ENCODE results near the gene CAPZB. TPM values are rescaled to one million over a fixed set of nuclear protein-coding genes. Genes with fewer than 3 reads are reported as not detected.

CAPZB gene
- total RNA-seq, 4 donors from 2014 or later, result 84.7 to 124 (median 103) TPM

DNA sequence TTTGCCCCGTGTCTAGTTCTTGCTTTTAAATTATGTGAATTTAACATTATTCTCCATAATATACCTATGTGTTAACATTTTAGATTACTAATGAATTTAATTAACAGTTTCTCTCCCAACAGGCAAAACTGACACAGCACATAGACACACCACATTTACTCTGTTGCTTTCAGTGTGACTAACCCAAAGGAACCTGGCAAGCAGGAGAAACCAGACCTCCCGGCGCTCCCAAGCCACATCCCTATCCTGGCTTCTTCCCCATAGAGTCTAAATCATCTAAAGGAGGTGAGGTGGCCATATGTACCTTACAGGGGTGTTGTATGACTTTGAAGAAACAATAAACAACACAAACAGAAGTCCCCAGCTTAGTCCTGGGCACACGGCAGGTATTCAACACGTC is 69.2 kb downstream of the CAPZB start:
- 62 to 71% methylated on average over 5 of the region's 5 CpGs for WGBS, 2 donors
- intact Hi-C loops (cut with DNase I; ENCODE audit: low total_unique reads), result no loop called here
- no peak for DNase-seq (ENCODE audit: low spot score in 2 of 2)
- H3K4me3 ChIP-seq (ENCODE audit: low read depth, poor library complexity, severe bottlenecking), result no peak overlapping the region
- TF ChIP-seq, protein P1, sequence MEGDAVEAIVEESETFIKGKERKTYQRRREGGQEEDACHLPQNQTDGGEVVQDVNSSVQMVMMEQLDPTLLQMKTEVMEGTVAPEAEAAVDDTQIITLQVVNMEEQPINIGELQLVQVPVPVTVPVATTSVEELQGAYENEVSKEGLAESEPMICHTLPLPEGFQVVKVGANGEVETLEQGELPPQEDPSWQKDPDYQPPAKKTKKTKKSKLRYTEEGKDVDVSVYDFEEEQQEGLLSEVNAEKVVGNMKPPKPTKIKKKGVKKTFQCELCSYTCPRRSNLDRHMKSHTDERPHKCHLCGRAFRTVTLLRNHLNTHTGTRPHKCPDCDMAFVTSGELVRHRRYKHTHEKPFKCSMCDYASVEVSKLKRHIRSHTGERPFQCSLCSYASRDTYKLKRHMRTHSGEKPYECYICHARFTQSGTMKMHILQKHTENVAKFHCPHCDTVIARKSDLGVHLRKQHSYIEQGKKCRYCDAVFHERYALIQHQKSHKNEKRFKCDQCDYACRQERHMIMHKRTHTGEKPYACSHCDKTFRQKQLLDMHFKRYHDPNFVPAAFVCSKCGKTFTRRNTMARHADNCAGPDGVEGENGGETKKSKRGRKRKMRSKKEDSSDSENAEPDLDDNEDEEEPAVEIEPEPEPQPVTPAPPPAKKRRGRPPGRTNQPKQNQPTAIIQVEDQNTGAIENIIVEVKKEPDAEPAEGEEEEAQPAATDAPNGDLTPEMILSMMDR (IDR thresholded peaks at IDR 0.05), result no peak

DNA sequence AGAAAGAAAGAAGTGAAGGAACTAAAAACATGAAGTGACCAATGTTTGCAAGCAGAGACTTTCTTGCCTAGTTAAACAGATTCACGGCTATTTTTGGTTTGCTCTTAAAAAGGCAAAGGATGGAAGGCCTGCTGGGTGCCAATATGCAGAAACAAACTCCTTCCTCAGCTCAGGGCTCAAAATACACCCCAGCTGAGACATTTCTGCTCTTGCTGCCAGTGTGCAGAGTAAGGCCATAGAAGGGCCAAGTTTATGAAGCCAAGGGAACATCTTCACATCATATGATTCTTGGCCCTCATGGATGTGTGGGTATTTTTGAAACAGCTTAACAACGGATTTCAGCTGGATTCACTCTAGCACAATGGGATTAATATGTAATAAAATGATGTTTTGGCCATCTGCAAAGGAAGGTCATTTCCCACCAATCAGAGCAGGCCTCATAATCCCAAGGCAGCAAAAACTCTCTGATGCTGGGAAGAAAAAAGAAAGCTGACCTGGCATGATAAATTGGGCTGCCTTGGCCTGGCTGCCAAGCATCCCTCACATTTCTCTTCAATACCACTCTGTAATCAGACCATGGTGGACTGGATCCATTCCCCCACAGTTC is 70.7 kb downstream of the CAPZB start:
- no peak for DNase-seq (ENCODE audit: low spot score in 2 of 2)
- WGBS, 2 donors, result 36 to 48% methylated on average over 2 of the region's 2 CpGs

DNA sequence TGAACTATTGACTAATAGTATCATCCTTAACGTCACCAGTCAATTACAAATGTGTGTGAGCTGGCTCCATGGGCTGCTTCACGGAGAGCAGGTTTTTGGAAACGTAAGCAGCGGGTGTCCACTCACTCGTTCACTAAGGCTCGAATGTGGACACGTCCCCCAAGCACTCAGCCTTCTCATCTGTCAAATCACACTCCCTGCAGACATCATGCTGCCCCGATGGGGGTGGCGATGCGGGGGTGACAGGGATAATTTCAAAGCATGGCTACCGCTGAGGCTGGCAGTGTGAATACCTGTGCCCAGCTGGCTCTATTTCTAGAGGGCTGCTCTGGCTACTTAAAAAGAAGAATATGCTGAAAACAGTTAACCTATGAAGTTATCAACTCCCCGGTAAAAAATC is 71.3 kb downstream of the CAPZB start:
- no peak for TF ChIP-seq POLR2A (IDR thresholded peaks at IDR 0.05)
- TF ChIP-seq, protein P1 (IDR thresholded peaks at IDR 0.05), result no peak
- DNase-seq (ENCODE audit: low spot score in 2 of 2), result no peak
- 72 to 78% methylated on average over 12 of the region's 12 CpGs for WGBS, 2 donors
- intact Hi-C loops (cut with DNase I; ENCODE audit: low total_unique reads), result no loop called here
- H3K4me3 ChIP-seq (ENCODE audit: low read depth, poor library complexity, severe bottlenecking), result no peak overlapping the region

More for the DNA sequence above, 70.7 kb downstream of the CAPZB start:
- TF ChIP-seq, protein P1 (IDR thresholded peaks at IDR 0.05), result no peak
- no peak for TF ChIP-seq POLR2A (IDR thresholded peaks at IDR 0.05)
- no peak overlapping the region for H3K4me3 ChIP-seq (ENCODE audit: low read depth, poor library complexity, severe bottlenecking)
- intact Hi-C loops (cut with DNase I; ENCODE audit: low total_unique reads), result no loop called here

DNA sequence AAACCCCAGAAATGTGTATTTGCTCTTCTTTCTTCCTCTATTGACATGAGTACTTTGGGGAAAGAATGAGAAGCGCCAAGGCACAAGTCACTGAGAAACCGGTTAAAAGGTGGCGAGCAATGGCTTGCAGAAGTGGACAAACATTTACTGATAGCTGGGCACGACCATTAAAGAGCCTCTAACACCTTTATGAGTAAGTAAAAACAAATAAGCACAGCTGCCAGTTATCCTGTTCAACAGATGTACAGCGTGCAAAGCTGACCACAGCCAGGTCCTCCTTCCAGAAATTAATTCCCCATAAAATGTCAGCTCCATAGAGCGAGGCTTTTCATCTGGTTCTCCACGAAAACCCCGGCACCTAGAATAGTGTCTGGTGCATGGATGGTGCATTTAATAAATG is 72.7 kb downstream of the CAPZB start:
- TF ChIP-seq POLR2A (IDR thresholded peaks at IDR 0.05), result no peak
- TF ChIP-seq, protein P1 (IDR thresholded peaks at IDR 0.05), result no peak
- H3K4me3 ChIP-seq (ENCODE audit: low read depth, poor library complexity, severe bottlenecking), result no peak overlapping the region
- intact Hi-C loops (cut with DNase I; ENCODE audit: low total_unique reads), result no loop called here
- WGBS, 2 donors, result 84 to 96% methylated on average over 8 of the region's 8 CpGs
- no peak for DNase-seq (ENCODE audit: low spot score in 2 of 2)

DNA sequence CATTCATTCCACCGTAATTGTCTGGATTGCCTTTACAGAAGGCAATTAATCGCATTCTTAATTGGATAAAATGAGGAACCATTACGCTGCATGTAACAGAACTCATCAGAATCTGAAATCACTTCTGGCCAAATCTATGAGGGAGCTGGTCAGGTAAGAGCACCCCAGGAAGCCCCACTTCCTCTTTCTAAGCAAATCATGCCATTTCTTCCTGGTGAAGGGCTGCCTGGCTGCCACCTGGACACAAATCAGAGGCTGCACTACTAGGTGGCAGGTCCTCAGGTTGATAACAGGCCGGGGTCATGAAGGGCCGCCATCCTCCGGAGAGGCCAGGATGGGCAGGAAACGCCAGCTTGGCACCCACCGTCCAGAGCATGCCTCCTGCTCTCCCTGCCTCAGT is 73.7 kb downstream of the CAPZB start:
- intact Hi-C loops (cut with DNase I; ENCODE audit: low total_unique reads), result no loop called here
- no peak overlapping the region for H3K4me3 ChIP-seq (ENCODE audit: low read depth, poor library complexity, severe bottlenecking)
- 73 to 80% methylated on average over 8 of the region's 8 CpGs for WGBS, 2 donors
- no peak for TF ChIP-seq POLR2A (IDR thresholded peaks at IDR 0.05)
- TF ChIP-seq, protein P1 (IDR thresholded peaks at IDR 0.05), result no peak
- DNase-seq (ENCODE audit: low spot score in 2 of 2), result no peak

DNA sequence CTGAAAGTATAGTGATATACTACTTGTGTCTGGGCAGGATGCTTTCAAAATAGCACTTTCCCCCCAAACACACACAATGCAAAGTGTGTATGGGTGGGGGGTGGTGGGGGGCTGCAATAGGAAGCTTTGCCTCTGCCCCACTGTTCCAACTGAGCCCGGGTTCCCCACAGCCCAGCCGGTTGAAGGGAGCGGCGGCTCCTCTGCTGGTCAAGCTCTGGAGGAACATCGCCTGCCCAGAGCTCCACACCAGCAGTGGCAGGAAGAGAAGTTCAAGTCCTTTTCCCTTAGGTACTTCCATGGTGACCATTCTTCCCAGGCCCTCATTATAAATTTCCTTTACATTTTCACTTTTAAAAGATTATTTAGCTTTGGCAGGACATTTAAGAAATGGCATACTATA is 74.9 kb downstream of the CAPZB start:
- intact Hi-C loops (cut with DNase I; ENCODE audit: low total_unique reads), result no loop called here
- TF ChIP-seq, protein P1 (IDR thresholded peaks at IDR 0.05), result no peak
- no peak for TF ChIP-seq POLR2A (IDR thresholded peaks at IDR 0.05)
- WGBS, 2 donors, result 82 to 96% methylated on average over 5 of the region's 5 CpGs
- H3K4me3 ChIP-seq (ENCODE audit: low read depth, poor library complexity, severe bottlenecking), result no peak overlapping the region
- DNase-seq (ENCODE audit: low spot score in 2 of 2), result no peak

Data from lower leg skin (tissue), 4 donors.